Measurements from ENCODE around the gene WDPCP.
"Not testable (repeated sequence)": the region's sequence is repeated elsewhere in the genome, so short reads cannot be mapped to it uniquely, and the experiment has no call there.

WDPCP gene

DNA sequence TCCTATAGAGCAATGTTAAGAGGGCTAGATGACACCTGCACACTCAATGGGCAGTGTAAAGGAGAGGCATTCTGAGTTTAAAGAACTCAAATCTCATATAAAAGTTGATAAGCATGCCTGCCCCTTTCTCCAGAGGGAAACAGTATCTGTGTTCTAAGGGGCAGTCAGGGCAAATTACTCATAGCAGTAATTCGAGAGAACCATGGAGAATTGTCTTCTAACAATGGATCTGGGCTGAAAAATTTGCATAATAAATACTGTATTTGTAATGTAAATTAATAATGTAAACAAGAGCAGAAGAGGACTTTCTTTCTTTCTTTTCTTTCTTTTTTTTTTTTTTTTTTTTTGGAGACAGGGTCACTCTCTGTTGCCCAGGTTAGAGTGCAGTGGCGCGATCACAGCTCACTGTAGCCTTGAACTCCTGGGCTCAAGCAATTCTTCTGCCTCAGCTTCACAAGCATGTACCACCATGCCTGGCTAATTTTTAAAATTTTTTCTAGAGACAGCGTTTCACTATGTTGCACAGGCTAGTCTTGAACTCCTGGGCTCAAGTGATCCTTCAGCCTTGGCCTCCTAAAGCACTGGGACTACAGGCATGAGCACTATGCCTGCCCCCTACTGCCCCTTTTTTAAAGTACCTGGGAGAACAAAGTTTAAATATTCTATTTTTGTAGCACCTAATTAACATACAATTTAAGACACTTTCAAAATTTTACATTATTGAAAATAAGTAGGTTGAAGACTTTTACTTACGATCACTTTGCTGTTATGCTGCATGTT, 467.0 kb downstream of the WDPCP start:
- peak; percentile 15 for DNase-seq (ENCODE audit: low read depth, low spot score)

- DNase-seq (ENCODE audit: low read depth, low spot score): no peak
Measured at GRCh38 chr2:63118821-63119220, 469.5 kb downstream of the WDPCP start.

GRCh38 chr2:63104482-63104881, 483.8 kb downstream of the WDPCP start:
- no peak for DNase-seq (ENCODE audit: low read depth, low spot score)

GRCh38 chr2:63101954-63102353, 486.3 kb downstream of the WDPCP start:
- no peak for DNase-seq (ENCODE audit: low read depth, low spot score)

GRCh38 chr2:63099032-63099431, 489.2 kb downstream of the WDPCP start:
- DNase-seq (ENCODE audit: low read depth, low spot score): no peak

GRCh38 chr2:63096491-63096890, 491.8 kb downstream of the WDPCP start:
- no peak for DNase-seq (ENCODE audit: low read depth, low spot score)

DNA sequence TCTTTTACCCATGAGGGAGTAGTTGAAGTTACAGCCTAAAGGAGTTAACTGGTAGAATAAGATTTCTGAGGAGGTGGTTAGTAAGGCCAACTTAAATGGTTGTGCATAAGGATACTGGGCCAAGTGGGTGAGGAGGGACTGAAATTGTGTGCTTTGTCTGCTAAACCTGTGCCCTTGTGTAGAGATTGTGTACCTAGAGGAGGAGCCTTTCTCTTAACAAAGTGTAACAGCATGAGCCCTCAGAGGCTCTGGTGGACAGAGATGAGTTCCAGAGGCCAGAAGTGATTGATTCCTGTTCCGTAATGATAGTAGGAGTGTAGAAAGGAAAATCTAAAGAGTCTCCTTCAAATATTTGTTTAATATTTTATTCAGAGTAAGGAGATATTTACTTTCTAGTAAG, 494.8 kb downstream of the WDPCP start:
- no peak for DNase-seq (ENCODE audit: low read depth, low spot score)

DNA sequence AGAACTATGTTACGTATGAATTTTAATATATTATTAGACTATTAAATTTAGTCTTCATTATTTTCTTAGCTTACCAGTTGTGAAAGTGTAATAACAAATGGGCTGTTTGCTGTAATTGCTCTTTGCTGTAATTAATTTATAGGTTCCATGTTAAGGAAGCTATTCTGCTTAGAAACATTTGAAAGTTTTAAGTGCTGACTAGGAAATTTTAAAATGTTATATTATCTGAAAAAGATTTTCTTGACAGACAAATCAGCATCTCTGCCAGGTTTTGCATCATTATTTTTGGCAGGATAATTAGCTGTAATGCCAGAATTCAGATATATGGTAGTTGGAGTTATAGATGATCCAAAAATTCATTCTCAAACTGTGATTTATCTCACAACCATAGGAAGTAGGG, 495.4 kb downstream of the WDPCP start:
- no peak for DNase-seq (ENCODE audit: low read depth, low spot score)

DNA sequence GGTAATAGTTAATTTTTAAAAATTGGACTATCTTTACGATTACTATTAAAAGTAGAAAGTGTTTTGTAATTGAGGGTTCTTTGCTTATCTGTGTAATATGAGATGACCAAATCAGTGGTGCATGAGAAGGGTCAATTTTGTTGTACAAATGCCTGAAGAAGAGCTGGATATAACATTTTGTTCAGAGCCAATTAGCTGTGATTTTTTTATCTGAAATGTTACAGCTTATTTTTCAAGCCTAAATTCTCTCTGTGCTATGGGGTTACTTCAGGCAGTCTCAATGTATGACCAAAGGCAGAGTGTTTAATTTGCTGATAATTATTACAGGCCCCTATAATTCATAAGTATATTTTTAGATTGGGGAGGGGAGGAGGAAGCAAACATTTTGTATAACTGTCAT, 495.9 kb downstream of the WDPCP start:
- no peak for DNase-seq (ENCODE audit: low read depth, low spot score)

DNA sequence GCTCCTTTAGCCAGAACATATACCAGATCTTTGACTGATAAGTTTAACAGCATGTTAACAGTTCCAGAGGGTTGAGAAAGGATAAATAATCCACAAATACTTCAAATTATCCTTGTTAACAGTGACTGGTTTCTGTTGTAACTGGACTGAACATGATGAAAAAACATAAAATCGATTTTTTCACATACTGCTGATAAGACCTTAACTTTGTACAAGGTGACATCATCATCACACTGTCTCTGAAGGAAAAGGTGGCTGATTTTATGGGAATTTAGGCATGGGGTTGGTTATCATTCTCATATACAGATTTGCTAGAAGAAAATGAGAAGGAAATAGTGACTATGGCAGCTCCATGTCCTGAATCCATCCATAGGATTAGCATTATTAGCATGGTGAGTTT, 501.6 kb downstream of the WDPCP start:
- no peak for DNase-seq (ENCODE audit: low read depth, low spot score)

GRCh38 chr2:63081404-63081803, 506.9 kb downstream of the WDPCP start:
- DNase-seq (ENCODE audit: low read depth, low spot score): no peak

GRCh38 chr2:63078852-63079606, 509.2 kb downstream of the WDPCP start:
- no peak for DNase-seq (ENCODE audit: low read depth, low spot score)

- DNase-seq (ENCODE audit: low read depth, low spot score): not testable (repeated sequence)
Measured at GRCh38 chr2:63074399-63074798, 513.9 kb downstream of the WDPCP start.

- DNase-seq (ENCODE audit: low read depth, low spot score): no peak
Measured at GRCh38 chr2:63073994-63074393, 514.3 kb downstream of the WDPCP start.

GRCh38 chr2:63071664-63072063, 516.6 kb downstream of the WDPCP start:
- no peak for DNase-seq (ENCODE audit: low read depth, low spot score)

Measured in iPS DF 19.7 (cell line).